Ishikawa (cell line): Measurements from ENCODE around the gene HTT.

ENCODE experiments used
- CEBPB ChIP-seq: IDR thresholded peaks from 2 replicates; pipeline ENCODE4 v1.6.1; 2012
- CREB1 ChIP-seq: IDR thresholded peaks from 2 replicates; pipeline ENCODE4 v1.6.1; 2012; ENCODE audit warnings: low read depth
- EGR1 ChIP-seq: IDR thresholded peaks from 2 replicates; pipeline ENCODE4 v1.6.1; 2012
- EP300 ChIP-seq: IDR thresholded peaks from 2 replicates; pipeline ENCODE4 v1.6.1; 2012; ENCODE audit warnings: borderline replicate concordance
- FOXM1 ChIP-seq: IDR thresholded peaks from 2 replicates; pipeline ENCODE4 v1.6.1; 2012; ENCODE audit warnings: low read depth, borderline replicate concordance
- NFIC ChIP-seq: IDR thresholded peaks from 2 replicates; pipeline ENCODE4 v1.6.1; 2012
- RAD21 ChIP-seq: IDR thresholded peaks from 2 replicates; pipeline ENCODE4 v1.6.1; 2012; ENCODE audit warnings: low read depth
- REST ChIP-seq: IDR thresholded peaks from 2 replicates; pipeline ENCODE4 v1.6.1; 2012; ENCODE audit warnings: low read depth, mild to moderate bottlenecking
- TAF1 ChIP-seq: IDR thresholded peaks from 2 replicates; pipeline ENCODE4 v1.6.1; 2012; ENCODE audit warnings: low read depth, mild to moderate bottlenecking
- TCF12 ChIP-seq: IDR thresholded peaks from 2 replicates; pipeline ENCODE4 v1.6.1; 2012; ENCODE audit warnings: low read depth
- YY1 ChIP-seq: IDR thresholded peaks from 2 replicates; pipeline ENCODE4 v1.6.1; 2012; ENCODE audit warnings: low read depth
- ZBTB7A ChIP-seq: IDR thresholded peaks from 2 replicates; pipeline ENCODE4 v1.6.1; 2012; ENCODE audit warnings: low read depth
- TF ChIP-seq, protein P1 (sequence below): IDR thresholded peaks from 2 replicates; pipeline ENCODE4 v1.6.1; 2012
- TF ChIP-seq, protein P2 (sequence below): IDR thresholded peaks from 2 replicates; pipeline ENCODE4 v1.6.1; 2012

GRCh38 chr4:3239998-3240920 is 165.8 kb downstream of the HTT start:
- TF ChIP-seq CREB1 (no peak), REST (no peak), ZBTB7A (no peak), RAD21 (no peak), TAF1 (no peak), NFIC (no peak), CEBPB (no peak), FOXM1 (no peak), EP300 (no peak), TCF12 (no peak), YY1 (no peak), EGR1 (no peak)
- TF ChIP-seq, protein P1, sequence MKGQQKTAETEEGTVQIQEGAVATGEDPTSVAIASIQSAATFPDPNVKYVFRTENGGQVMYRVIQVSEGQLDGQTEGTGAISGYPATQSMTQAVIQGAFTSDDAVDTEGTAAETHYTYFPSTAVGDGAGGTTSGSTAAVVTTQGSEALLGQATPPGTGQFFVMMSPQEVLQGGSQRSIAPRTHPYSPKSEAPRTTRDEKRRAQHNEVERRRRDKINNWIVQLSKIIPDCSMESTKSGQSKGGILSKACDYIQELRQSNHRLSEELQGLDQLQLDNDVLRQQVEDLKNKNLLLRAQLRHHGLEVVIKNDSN: no peak
- TF ChIP-seq, protein P2, sequence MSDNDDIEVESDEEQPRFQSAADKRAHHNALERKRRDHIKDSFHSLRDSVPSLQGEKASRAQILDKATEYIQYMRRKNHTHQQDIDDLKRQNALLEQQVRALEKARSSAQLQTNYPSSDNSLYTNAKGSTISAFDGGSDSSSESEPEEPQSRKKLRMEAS: no peak
